HG02852 (cell line): ENCODE data around the gene KLHL42.

Source experiments
- ATAC-seq: cut with Tn5 transposase; IDR thresholded peaks from one replicate; pipeline ENCODE4 v1.9.1; 2021; ENCODE audit warnings: mild to moderate bottlenecking, moderate library complexity; ENCODE audit not compliant: unreplicated experiment

KLHL42 gene

DNA sequence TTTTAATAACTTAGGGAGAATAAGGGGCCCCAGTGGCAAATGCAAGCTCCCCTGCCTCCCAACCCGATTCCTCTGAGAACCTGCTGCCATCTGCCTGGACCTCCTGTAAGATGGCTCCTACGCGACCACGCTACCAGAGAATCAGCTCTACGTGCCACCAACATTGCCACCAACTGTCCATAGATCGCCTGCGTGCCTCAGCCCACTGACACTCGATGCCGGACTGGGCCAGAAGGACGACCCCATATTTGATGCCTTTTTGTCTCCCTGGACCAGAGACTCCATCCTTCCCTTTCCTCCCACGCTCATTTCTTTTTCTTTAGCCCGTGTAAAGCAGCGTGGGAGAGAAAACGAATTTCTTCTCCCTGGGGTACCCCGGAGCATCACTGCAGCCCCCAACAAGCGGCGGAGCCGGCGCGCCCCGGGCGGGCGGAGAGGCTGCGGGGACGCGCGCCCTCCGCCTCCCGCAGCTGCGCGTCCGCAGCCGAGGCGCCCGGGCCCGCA, 565 bp upstream of the KLHL42 start:
- ATAC-seq: peak; percentile 18

DNA sequence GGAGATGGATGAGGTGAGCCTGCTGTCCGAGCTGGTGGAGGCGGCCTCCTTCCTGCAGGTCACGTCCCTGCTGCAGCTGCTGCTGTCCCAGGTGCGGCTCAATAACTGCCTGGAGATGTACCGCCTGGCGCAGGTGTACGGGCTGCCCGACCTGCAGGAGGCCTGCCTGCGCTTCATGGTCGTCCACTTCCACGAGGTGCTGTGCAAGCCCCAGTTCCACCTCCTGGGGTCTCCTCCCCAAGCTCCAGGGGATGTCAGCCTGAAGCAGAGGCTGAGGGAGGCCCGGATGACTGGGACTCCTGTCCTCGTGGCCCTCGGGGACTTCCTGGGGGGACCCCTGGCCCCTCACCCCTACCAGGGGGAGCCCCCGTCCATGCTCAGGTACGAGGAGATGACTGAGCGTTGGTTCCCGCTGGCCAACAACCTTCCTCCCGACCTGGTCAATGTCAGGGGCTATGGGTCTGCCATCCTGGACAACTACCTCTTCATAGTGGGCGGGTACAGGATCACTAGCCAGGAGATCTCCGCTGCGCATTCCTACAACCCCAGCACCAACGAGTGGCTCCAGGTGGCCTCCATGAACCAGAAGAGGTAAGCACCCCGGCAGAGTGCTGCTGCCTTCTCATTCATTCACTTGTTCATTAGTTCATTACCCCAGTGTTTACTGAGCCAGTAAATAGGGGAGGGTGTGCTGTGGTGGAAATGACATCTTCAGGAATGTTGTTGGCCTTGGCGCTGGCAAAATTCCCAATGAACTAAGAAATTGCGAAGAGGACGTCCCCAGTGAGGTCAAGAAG, 777 bp downstream of the KLHL42 start:
- ATAC-seq: peak; percentile 28

DNA sequence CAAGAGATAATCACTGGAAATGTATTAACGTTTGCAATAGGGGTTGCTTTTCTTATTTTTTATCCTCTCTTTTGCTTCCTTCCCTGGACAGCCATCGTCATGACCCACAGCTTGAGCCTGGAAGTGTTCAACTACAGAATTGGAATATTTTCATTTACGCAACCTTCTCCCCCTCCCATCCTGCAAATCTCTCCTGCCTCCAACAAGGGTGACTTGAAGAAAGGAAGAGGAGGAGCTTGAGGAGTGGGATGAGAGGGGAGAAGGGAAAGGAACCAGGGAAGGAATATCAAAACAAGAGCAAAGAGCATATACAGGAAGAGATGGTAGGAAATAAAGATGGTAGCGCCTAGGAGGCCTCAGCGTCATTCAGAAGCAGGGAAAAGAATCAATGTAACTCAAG, 1.6 kb downstream of the KLHL42 start:
- no peak for ATAC-seq

DNA sequence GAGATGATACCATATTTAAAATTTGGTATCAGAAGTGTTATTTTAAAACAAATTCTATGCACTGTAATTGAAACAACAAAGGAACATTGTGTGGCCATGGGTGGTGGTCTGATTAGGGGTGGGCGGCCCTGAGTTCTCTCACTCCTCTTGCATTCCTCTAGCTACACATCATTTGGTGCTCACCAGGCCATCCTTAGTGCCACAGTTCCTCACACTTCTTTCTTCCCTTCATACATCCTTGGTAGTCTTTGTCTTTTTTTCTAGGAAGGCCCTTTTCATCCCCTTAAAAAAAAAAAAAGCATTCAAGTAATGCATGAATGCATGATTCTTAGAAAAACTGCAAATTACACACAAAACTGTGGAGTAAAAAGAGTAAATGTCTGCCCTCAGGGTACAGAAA, 2.4 kb downstream of the KLHL42 start:
- ATAC-seq: no peak

DNA sequence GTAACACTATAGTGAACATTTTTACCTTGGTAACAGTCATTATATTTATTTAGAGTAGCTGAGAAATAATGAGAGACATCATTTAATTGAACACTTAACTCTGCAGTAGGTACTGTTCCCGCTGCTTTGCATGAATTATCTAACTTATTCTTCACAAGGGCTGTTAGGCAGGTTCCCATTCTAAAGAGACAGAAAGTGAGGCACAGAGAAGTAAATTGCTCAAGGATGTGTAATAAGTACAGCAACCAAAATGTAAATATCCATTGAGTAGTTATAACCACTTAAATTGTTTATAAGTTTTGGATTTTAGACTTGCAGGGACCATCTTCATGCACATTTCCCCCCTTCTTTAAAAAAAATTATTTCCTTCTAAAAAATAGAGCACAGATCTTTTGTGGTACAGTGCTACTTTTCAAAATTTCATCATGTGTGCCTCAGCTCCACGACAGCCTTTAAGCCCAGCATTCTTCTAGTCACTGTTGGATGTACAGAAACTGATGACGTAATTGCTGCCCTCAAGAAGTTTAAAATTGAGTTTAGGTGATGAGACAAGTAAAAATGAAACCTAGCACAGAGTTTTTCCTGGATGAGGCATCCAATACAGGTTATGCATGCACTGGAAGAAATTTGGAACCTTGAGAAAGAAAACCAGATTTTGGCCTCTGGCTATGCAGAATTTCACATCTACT, 6.0 kb downstream of the KLHL42 start:
- no peak for ATAC-seq

DNA sequence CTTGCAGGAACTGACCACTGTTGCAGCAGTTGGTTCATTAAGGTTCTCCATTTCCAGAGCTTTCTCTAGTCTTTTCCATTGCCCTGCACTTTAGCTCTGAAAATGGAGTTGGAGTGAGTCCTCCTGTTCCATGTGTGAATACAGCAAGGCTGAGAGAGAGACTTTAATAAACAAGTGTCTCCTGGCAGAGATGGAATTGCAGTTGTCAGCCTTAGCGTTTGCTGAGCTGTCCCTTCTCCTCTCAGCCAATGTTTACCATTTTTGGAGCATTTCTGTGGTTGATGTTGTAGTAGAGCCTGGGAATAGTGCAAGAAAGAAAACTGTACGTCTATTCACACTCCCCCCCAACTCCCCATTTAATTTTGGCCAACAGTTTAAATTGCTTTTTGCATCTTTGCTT, 7.5 kb downstream of the KLHL42 start:
- no peak for ATAC-seq

DNA sequence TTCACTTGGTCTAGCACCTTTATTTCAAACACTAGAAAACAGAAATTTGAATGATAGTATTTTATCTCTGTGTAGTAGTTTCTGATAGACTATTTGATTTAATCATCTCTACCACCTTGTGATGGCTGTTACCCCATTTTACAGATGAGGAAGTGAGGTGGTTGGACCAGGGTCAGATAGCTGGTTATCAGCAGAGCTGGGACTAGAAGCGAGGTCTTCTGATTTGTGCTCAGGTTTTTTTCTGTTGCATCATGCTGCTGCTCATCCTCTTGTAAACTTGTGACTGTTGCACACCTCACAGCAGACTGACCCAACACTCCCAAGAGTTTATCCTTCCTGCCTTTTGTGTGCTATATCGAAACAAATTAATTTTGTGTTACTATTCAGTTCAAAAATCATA, 10.1 kb downstream of the KLHL42 start:
- ATAC-seq: no peak

DNA sequence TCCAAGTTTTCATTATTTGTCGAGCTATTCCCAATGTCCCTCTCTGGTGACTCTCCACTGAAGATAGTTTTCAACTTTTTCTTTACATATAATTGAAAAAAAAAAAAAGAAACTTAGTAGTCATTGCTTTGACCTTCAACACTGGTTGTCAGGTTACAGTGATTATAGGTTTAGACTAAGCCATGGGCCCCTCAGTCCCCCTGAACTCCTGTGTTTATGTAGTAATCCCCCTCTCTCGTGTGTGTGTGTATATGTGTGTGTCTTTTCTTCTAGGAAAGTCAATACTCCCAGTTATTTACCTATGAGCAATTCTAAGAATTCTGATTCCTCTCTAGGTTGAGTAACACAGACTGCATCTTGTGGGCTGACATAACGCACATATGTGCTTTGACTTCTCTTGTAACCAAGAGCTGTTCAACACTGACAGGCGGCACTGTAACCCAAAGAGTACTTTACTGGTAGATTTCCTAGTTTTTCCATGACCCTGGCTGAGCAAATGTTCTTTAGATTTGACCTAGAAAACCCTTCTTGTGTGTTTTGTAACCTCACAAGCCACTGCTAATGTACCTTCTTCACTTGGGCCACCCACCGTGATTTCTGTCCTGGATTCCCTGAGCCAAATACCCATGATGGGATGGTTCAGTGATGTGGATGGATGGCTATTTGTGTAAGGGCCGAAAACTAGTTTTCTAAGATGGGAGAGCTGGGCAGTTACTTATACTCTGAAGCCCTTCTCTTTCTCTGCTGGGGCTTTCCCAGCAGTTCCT, 15.0 kb downstream of the KLHL42 start:
- ATAC-seq: no peak

DNA sequence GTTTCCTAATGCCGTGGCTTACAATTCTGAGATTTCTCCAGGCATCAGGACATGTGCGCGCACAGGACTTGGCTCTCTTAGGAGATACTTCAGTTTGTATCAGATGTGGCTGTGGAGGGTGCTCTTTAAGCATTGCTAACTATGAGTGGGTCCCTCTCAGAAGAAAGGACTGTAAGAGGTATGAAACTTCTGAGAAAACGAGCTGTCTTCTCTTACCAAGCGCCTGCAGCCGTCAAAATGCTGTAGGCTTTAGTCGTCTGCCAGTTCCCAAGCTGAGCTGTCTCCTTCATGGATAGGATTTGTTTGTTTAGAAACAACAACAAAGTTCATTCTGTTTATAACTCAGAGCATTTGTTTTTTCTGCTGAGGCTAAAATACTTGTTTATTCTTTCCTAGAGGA, 16.1 kb downstream of the KLHL42 start:
- ATAC-seq: no peak

DNA sequence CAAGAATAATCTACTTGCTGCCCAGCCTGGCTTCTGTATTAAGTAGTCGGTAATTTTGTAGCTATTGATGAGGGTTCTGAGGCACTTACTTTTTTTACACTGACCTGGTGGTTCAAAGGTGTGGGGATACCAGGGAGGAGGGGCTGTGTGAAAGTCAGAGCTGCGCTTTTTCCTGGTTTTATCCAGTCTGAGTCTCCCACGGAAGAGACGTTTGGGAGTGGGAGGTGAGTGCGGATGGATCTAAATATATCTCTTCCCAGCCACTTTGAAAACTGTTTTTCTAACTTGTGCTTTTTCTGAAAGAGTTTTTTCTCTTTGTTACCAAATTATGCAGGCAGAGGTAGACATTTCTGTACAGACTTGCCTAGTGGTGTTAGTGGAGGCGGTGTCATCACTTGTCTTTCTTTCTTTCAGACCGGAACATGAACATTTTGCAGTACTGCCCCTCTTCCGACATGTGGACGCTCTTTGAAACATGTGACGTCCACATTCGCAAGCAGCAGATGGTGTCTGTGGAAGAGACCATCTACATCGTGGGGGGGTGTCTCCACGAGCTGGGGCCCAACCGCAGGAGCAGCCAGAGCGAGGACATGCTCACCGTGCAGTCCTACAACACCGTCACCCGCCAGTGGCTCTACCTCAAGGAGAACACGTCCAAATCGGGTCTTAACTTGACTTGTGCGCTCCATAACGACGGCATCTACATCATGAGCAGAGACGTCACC, 17.4 kb downstream of the KLHL42 start:
- ATAC-seq: no peak

DNA sequence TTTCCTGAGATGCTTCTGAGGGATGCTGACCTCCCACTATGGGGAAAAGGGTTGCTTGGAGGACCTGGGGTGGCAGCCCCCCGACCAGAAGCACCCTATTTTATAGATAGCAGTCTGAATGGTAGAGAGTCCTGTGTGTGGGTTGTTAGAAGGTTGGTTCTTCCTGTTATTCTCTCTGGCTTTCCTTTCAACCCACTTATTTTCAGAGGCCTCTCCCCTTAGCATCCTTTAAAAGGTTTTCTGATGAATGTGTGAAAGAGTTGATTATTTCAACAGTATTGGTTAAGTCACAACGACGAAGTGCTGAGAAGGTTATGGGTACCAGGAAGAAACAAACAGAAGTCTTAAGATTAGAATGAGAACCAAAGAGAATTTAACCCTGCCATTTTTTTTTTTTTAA, 20.8 kb downstream of the KLHL42 start:
- ATAC-seq: no peak

DNA sequence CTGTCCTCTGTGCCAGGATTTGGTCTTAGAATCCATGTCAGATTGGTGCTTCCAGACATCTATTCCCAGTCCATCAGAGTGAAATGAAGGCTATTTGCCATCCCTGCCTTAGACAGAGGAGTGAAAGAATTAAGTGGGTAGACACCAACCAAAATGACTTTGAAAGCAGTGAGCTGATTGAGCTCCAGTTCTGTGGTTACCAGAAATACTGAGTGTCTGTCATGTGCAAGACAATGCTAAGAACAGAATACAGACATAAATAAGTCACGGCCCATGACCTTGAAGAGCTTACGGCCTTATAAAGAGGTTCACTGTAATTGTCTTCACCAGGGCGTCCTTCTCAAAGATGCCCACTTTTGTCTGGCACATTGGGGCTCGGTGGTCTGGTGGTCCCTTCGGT, 21.6 kb downstream of the KLHL42 start:
- no peak for ATAC-seq

DNA sequence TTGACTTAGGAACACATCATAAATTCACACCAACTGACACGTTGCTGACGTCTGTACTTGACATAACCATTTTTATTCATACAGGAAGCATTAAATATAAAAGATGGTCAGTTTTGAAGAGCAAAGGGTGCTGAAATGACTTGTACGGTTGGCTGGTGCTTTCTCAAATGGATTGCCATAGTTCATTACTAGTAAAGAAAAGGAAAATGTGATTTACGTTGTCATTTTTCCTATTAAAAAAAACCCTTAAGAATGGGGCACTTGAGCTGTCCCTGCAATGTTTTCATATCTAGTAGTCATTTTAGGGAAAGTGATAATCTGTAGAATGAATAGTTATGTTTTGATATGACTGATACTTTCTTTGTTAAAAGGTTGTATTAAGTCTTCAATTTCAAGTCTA, 22.5 kb downstream of the KLHL42 start:
- no peak for ATAC-seq

DNA sequence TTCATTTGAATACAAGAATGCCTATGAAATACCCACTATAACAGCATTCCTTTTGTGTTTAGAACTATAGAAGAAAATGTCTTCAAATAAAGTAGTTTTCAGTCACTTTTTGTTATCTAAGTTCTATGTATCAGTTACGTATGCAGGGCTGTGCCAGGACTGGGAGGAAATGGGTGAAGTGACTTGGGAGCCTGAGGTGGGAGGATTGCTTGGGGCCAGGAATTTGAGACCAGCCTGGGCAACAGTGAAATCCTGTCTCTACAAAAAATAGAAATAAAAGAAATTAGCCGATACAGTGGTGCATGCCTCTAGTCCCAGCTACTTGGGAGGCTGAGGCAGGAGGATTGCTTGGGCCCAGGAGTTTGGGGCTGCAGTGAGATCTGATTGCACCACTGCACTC, 22.9 kb downstream of the KLHL42 start:
- no peak for ATAC-seq

DNA sequence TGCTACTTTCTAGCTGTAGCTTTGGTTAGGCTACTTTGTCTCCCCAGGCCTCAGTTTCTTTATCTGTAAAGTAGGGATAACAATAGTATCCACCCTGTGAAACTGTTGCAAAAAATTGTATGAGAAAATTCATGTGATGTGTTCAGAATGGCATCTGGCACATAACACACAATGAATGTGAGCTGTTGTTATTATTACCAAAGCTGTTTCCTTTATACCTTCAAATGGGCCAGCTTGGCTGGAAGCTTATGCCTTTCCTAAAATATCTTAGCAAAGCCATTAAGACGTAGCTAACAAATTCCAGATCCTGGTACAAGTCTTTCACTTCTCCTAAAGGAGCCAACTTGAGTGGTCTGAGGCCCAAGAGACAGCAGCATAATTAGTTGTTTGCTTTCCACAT, 25.2 kb downstream of the KLHL42 start:
- ATAC-seq: no peak

DNA sequence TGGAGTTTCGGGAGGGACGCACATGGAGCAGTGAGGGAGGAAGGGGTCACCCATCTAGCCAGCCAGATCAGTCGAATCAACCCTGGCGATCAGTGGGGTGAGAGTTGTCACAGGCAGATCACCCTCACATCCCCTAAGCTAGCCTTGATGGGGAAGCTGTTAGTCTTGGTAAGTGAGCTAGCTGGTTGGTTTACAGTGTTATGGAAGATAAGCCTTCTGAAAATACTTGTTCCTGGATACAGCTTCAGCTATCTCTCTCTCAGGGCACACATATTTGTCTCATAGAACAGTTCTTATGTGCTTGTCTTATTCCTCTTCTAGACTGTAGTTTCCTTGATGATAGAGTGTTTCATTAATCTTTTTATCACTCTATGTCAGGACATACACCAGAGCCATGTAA, 26.2 kb downstream of the KLHL42 start:
- ATAC-seq: no peak

DNA sequence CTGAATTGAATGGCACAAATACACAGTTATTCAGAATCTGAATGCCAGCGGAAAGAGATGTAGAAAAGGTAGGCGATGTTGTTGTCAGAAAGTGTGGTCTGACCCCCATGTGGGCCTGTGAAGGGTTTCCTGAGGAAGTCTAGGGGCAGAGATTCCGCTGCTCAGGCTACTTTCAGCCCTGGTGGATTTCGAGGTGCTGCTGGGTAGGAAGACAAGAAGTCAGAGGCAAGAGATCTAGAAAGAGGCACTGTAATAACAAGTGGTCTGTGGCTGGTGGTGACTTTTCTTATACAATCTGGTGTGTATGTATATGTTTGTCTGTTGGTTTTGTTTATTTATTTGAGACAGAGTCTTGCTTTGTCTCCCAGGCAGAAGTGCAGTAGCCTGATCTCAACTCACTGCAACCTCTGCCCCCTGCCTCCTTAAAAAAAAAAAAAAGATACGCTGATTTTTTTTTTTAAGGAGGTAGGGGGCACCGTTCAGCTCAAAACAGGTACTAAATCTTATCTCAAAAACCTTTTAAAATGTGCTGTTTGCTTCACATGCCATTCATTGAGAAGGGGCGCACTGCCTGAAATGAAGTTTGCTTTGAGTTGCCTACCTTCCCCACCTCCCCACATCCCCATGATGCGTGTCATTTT, 27.1 kb downstream of the KLHL42 start:
- ATAC-seq: no peak

DNA sequence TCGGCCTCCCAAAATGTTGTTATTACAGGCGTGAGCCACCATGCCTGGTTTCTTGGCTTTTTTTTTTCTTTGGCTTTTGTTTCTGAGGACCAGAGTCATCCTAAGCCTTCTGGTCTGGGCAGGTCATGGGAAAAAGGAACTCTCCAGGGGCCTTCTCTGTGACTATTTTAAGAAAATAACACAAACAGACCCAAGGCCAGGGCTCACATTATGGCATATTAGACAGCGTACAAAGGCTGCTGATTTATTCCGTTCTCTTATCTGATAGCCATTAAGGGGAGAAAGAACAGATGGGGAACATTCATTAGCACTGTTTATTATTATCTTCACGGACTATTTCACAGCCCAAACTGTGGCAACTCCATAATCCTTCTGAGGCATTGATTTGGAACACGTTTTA, 28.8 kb downstream of the KLHL42 start:
- ATAC-seq: no peak

DNA sequence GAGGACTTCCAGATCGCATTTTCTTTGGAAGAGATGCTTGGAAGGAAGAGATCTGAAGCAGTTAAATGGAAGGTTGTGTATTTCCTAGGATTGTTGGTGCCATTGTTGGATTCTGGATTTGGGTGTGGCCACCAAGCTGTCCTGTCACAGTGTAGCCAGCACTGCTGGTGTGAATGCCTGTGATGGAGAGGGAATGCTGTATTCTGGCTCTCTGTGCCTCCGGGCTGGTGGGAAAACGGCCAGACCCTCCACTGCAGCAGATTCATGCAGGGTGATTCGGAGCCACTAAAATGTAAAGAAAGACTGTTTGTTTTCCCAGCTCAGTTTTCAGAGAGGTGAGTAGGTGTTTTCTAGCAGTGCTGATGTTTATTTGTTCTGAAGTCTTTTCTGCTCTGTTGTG, 30.7 kb downstream of the KLHL42 start:
- ATAC-seq: no peak

DNA sequence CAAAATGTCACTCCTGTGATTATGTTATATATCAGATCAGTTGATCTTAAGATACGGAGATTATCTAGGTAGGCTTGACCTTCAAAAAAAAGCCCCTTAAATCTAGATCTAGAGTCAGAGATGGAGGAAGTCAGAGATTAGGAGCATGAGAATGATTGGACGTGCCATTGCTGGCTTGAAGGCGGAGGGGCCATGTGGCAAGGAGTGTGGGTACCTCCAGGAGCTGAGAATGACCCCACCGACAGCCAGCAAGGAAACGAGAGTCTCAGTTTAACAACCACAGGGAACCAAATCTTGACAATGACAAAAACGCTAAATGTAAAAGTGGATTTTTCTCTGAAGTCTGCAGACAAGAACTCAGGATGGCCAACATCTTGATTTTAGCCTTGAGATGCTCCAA, 32.5 kb downstream of the KLHL42 start:
- no peak for ATAC-seq

DNA sequence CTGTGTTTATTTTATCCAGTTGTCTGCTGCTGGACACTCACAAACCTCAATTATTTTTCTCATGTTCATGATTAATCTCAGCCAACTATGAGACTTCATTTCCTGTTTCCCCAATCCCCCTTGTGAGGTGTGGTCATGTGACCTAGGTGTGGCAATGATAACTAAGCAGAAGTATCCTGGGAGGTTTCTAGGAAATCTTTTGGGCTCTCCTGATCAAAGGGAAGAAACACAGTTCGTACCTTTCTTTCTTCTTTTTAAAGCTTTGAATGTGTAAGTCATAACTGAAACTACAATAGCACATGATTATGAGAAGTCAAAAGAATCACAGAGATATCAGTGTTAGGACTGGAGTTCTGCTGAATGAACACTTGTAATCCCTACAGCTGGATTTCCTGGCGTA, 34.4 kb downstream of the KLHL42 start:
- ATAC-seq: no peak
